Renal cortex interstitium (tissue), 11 donors: ENCODE measurements around the gene MACROD2. TPM values are rescaled to one million over a fixed set of nuclear protein-coding genes. Genes with fewer than 3 reads are reported as not detected.
"Not testable (repeated sequence)": the region's sequence is repeated elsewhere in the genome, so short reads cannot be mapped to it uniquely, and the experiment has no call there.

Source experiments
- DNase-seq, 11 donors: peaks; one replicate each; pipeline ENCODE4 v3.0.0-alpha.2; 2013; ENCODE audit warnings: low read depth in 9 of 11, low spot score in 4 of 11; ENCODE audit errors: extremely low read depth in 1 of 11
- polyA plus RNA-seq, 3 donors: library from polyadenylated mRNA; unstranded; fragments of 120-200 nt; gene quantifications; one replicate each; pipeline ENCODE4 v1.2.1, GENCODE V29; 2013; ENCODE audit not compliant: insufficient read length in 3 of 3

The MACROD2 gene
- polyA plus RNA-seq, 3 donors: 12.2 to 14.6 (median 14.0) TPM

GRCh38 chr20:14951105-14951504 lies 955.8 kb downstream of the MACROD2 start:
- no peak for DNase-seq

GRCh38 chr20:14951707-14952418 lies 956.5 kb downstream of the MACROD2 start:
- DNase-seq: no peak

- DNase-seq: no peak
Measured at GRCh38 chr20:14953736-14954135, 958.4 kb downstream of the MACROD2 start.

GRCh38 chr20:14955399-14955798 lies 960.1 kb downstream of the MACROD2 start:
- no peak for DNase-seq

- no peak for DNase-seq
Measured at GRCh38 chr20:14956026-14956425, 960.7 kb downstream of the MACROD2 start.

GRCh38 chr20:14956538-14956937 lies 961.2 kb downstream of the MACROD2 start:
- no peak for DNase-seq

GRCh38 chr20:14957402-14957801 lies 962.1 kb downstream of the MACROD2 start:
- no peak for DNase-seq

GRCh38 chr20:14958626-14959025 lies 963.3 kb downstream of the MACROD2 start:
- DNase-seq: no peak

GRCh38 chr20:14959506-14960475 lies 964.5 kb downstream of the MACROD2 start:
- DNase-seq: no peak

- no peak for DNase-seq
Measured at GRCh38 chr20:14960831-14961230, 965.5 kb downstream of the MACROD2 start.

GRCh38 chr20:14963262-14963663 lies 967.9 kb downstream of the MACROD2 start:
- no peak for DNase-seq

- no peak for DNase-seq
Measured at GRCh38 chr20:14966203-14966602, 970.9 kb downstream of the MACROD2 start.

- no peak for DNase-seq
Measured at GRCh38 chr20:14966808-14967207, 971.5 kb downstream of the MACROD2 start.

- no peak for DNase-seq
Measured at GRCh38 chr20:14972256-14972655, 976.9 kb downstream of the MACROD2 start.

- DNase-seq: no peak
Measured at GRCh38 chr20:14972690-14973089, 977.4 kb downstream of the MACROD2 start.

GRCh38 chr20:14979453-14979986 lies 984.2 kb downstream of the MACROD2 start:
- no peak for DNase-seq

GRCh38 chr20:14981486-14981885 lies 986.2 kb downstream of the MACROD2 start:
- DNase-seq: not testable (repeated sequence)

GRCh38 chr20:14982324-14982723 lies 987.0 kb downstream of the MACROD2 start:
- DNase-seq: not testable (repeated sequence)

GRCh38 chr20:14984305-14984704 lies 989.0 kb downstream of the MACROD2 start:
- DNase-seq: no peak
